LNCAP (cell line): Measurements from ENCODE around the gene SLC25A21.

Source experiments
- TF ChIP-seq, protein P1 (sequence below): fragments of 450-650 bp; IDR thresholded peaks from 2 replicates; pipeline ENCODE4 v1.5.1; 2017; ENCODE audit warnings: mild to moderate bottlenecking

SLC25A21 gene

GRCh38 chr14:37062191-37062803 lies 110.1 kb downstream of the SLC25A21 start:
- TF ChIP-seq, protein P1, sequence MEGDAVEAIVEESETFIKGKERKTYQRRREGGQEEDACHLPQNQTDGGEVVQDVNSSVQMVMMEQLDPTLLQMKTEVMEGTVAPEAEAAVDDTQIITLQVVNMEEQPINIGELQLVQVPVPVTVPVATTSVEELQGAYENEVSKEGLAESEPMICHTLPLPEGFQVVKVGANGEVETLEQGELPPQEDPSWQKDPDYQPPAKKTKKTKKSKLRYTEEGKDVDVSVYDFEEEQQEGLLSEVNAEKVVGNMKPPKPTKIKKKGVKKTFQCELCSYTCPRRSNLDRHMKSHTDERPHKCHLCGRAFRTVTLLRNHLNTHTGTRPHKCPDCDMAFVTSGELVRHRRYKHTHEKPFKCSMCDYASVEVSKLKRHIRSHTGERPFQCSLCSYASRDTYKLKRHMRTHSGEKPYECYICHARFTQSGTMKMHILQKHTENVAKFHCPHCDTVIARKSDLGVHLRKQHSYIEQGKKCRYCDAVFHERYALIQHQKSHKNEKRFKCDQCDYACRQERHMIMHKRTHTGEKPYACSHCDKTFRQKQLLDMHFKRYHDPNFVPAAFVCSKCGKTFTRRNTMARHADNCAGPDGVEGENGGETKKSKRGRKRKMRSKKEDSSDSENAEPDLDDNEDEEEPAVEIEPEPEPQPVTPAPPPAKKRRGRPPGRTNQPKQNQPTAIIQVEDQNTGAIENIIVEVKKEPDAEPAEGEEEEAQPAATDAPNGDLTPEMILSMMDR = no peak

- TF ChIP-seq, protein P1 = no peak
These were observed 110.7 kb downstream of the SLC25A21 start for GRCh38 chr14:37061697-37062096.

DNA sequence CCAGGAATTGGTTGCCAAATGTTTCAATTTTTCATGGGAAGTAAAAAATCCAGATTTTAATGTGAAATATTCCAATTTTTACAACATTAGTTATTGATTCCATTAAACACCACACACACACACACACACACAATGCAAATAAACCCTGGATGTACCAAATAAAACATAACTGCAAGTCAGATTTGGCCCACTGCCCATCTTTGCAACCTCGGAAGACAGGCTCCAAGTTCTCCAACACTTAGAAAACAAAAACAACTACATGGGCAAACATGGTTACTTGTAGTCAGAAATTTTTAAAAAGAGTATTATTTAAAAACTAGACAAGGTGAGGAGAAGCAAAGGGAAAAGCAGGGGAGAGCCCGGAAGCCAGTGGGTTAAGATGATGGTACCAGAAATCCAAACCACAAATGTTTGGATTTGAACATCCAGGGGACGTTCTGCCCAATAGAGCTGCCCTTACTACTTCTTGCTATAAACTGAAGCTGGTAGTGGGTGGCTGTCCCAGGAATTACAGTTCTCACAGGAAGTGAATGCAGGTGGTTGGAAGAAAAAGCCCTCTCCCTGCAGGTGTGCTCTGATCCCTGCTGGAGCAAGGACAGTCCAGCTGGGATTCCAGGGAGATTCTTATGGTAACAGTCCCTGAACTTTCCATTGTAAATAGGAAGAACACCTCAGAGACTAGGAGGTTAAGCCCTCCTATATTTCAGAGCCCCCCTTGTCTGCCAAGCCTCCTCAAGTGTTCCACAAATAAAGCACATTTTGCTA lies 111.7 kb downstream of the SLC25A21 start:
- TF ChIP-seq, protein P1 = no peak

GRCh38 chr14:37057776-37058175 lies 114.6 kb downstream of the SLC25A21 start:
- TF ChIP-seq, protein P1 = no peak

- TF ChIP-seq, protein P1 = no peak
These were observed 115.9 kb downstream of the SLC25A21 start for GRCh38 chr14:37056473-37056872.

DNA sequence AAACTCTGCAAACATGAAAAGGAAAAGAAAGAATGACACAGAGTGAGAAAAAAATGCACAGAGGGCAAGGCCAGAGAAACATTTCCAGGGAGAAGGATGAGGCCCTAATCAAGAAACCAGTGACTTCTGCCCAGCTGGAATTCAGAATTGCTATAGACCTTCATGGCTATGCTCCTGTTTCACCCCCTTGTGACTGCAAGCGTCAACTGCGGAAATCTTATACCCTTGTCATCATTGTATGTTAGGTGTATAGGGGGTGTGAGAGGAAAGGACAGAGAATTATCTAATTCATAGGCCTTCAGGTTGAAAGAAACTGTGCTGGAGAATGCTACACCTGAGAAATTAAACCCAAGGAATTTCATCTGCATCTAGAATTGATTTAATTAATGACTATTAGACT lies 117.5 kb downstream of the SLC25A21 start:
- TF ChIP-seq, protein P1 = no peak

DNA sequence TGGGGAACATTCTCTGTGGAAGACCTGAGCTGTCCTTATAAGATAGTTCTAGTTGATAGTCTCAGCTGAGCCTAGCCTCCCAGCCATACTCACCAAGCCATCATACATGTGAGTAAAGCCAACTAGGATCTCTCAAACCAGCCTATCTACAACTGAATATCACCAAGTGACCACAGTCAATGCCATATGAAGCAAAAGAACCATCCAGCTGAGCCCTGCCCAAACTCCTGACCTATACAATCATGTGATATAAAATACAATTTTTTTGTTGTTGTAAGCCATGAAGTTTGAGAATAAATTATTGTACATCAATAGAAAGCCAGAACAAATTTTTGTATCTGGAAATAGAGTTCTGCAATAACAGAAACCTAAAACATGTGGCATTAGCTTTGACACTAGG lies 118.3 kb downstream of the SLC25A21 start:
- TF ChIP-seq, protein P1 = no peak
